ENCODE results near the gene ZNF334.

DNA sequence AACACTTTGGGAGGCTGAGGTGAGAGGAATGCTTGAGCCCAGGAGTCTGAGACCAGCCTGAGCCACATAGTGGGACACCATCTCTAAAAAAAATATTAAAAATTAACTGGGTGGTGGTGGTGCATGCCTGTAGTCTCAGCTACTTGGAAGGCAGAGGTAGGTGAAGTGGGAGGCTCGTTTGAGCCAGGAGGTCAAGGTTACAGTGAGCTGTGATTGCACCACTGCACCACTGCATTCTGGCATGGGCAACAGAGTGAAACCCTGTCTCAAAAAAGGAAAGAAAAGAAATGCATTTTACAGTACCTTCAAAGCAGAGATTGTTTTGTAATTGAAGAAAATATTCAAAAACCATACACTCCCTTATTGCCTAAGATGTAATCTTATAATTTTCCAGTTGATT, 30.6 kb upstream of the ZNF334 start:
- TF ChIP-seq, protein P1, sequence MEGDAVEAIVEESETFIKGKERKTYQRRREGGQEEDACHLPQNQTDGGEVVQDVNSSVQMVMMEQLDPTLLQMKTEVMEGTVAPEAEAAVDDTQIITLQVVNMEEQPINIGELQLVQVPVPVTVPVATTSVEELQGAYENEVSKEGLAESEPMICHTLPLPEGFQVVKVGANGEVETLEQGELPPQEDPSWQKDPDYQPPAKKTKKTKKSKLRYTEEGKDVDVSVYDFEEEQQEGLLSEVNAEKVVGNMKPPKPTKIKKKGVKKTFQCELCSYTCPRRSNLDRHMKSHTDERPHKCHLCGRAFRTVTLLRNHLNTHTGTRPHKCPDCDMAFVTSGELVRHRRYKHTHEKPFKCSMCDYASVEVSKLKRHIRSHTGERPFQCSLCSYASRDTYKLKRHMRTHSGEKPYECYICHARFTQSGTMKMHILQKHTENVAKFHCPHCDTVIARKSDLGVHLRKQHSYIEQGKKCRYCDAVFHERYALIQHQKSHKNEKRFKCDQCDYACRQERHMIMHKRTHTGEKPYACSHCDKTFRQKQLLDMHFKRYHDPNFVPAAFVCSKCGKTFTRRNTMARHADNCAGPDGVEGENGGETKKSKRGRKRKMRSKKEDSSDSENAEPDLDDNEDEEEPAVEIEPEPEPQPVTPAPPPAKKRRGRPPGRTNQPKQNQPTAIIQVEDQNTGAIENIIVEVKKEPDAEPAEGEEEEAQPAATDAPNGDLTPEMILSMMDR (IDR thresholded peaks at IDR 0.05): no peak
- no peak for TF ChIP-seq ZFX (IDR thresholded peaks at IDR 0.05; ENCODE audit: borderline replicate concordance)

Measured in 22Rv1 (cell line).